PC-9 (cell line): ENCODE results near the gene TMEM9.

Source experiments
- EZH2 ChIP-seq: fragments of 200-600 bp; sonication (generic); IDR thresholded peaks from 2 replicates; pipeline ENCODE4 v1.8.0; 2017; ENCODE audit warnings: antibody characterized with exemption, low read depth
- TF ChIP-seq, protein P1 (sequence below): fragments of 200-600 bp; sonication (generic); conservative IDR thresholded peaks from 2 replicates; pipeline ENCODE4 v1.6.1; 2017; ENCODE audit warnings: mixed run types, antibody characterized with exemption, mild to moderate bottlenecking, moderate library complexity

DNA sequence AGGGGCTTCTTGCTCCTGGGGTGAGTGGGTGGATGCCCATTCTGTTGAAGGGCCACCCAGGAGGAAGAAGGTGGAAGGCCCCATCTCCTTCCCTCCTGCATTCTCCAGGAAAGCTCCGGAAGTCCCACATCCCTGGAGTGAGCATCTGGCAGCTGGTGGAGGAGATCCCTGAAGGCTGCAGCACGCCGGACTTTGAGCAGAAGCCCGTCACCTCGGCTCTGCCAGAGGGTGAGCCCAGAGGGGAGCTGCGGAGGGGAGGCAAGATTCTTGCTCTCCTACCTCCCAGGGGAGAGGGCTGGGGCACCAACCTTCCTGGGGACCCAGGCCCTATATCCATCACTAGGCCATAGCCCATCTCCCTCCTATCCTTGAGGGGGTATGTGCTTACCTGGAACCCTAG, 39.8 kb upstream of the TMEM9 start:
- TF ChIP-seq, protein P1, sequence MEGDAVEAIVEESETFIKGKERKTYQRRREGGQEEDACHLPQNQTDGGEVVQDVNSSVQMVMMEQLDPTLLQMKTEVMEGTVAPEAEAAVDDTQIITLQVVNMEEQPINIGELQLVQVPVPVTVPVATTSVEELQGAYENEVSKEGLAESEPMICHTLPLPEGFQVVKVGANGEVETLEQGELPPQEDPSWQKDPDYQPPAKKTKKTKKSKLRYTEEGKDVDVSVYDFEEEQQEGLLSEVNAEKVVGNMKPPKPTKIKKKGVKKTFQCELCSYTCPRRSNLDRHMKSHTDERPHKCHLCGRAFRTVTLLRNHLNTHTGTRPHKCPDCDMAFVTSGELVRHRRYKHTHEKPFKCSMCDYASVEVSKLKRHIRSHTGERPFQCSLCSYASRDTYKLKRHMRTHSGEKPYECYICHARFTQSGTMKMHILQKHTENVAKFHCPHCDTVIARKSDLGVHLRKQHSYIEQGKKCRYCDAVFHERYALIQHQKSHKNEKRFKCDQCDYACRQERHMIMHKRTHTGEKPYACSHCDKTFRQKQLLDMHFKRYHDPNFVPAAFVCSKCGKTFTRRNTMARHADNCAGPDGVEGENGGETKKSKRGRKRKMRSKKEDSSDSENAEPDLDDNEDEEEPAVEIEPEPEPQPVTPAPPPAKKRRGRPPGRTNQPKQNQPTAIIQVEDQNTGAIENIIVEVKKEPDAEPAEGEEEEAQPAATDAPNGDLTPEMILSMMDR: no peak
- no peak for TF ChIP-seq EZH2
